GM18505 (cell line): ENCODE results near the gene KLK13.

Experiments
- ATAC-seq: cut with Tn5 transposase; IDR thresholded peaks from one replicate; pipeline ENCODE4 v1.9.1; 2021; ENCODE audit not compliant: unreplicated experiment
- POLR2A ChIP-seq: IDR thresholded peaks from 4 replicates; pipeline ENCODE4 v1.6.1; 2011; ENCODE audit warnings: borderline replicate concordance; ENCODE audit not compliant: insufficient read depth, insufficient read length; ENCODE audit errors: extremely low read depth

The KLK13 gene

DNA sequence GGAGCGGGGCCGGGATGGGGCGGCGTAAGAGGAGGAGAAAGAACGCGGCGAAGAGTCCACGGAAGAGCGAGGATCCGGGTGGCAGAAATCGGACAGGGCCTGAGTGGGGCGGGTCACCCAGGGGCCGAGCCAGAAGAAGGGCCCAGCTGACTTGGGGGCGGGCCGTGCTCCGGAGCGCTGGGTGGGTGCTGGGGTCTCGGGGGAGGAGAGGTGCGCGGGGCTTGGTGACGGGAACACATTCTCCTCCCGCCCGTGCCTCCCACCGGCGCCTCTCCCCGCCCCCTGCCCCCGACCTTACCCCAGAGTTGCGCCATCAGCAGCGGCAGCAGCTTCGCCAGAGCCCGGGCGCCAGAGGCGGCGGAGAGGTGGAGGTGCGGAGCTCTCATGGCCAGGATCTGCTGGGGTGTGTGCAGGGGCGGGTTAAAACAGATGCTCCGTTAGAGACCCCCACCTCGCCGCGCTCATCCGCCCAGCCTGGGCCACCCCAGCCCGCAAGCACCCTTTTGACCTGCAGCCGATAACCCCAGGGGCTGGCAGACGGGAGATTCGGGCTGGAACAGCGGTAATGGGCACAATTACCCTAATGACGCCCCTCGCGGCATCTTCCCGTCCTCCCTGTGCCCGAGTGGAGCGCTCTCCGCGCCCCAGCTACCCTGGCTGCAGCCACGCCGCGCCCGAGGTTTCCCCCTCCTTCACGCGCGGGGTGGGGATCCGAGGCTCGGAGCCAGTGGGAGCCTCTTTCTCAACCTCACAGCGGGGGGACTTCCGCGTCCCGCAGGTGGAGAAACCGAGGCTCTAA is 45.9 kb downstream of the KLK13 start:
- no peak for TF ChIP-seq POLR2A
- ATAC-seq = no peak

- TF ChIP-seq POLR2A = no peak
- ATAC-seq = no peak
Observed at GRCh38 chr19:51016798-51017683, 47.9 kb downstream of the KLK13 start.

GRCh38 chr19:51015691-51016267 is 49.1 kb downstream of the KLK13 start:
- TF ChIP-seq POLR2A = no peak
- ATAC-seq = no peak

- TF ChIP-seq POLR2A = no peak
- ATAC-seq = no peak
Observed at GRCh38 chr19:51014242-51014641, 50.6 kb downstream of the KLK13 start.

- no peak for TF ChIP-seq POLR2A
- no peak for ATAC-seq
Observed at GRCh38 chr19:51012661-51013190, 52.2 kb downstream of the KLK13 start.

DNA sequence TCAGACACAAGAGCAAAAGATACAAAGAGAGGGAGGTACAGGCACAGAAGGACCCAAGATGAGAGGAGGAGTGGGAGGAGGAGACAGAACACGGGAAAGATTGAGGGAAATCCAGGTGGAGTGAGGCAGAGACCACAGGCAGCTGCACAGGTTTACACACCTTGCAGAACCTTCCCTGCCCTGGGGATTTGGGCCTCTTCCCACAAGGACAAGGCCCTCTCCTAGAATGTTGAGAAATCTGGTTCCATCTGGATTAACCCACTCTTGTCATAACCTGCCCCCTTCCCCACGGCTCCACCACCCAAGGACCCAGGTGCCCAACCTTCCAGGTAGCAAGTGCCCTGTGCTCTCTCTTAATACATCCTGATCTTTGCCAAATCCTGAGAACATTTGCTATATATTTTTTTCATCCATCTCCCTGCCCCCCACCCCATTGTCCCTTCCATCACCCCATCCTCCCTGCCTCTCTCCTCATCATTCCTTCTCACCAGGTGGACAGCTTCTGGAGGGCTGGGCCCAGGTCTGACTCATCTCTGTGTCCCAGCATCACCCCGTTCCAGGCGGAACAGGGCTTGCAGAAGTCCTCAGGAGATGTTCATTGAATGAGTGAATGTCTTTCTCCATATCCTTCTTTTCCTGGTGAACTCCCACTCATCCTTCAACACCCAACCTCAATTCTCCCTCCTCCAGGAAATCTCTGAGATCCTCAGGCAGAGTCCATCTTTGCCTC is 54.7 kb downstream of the KLK13 start:
- no peak for TF ChIP-seq POLR2A
- ATAC-seq = no peak

- no peak for TF ChIP-seq POLR2A
- no peak for ATAC-seq
Observed at GRCh38 chr19:51009061-51009891, 55.6 kb downstream of the KLK13 start.

- no peak for ATAC-seq
- TF ChIP-seq POLR2A = no peak
Observed at GRCh38 chr19:51007488-51007887, 57.4 kb downstream of the KLK13 start.

- no peak for ATAC-seq
- TF ChIP-seq POLR2A = no peak
Observed at GRCh38 chr19:51006406-51006805, 58.5 kb downstream of the KLK13 start.
